Measurements from ENCODE around the gene GPC3.

DNA sequence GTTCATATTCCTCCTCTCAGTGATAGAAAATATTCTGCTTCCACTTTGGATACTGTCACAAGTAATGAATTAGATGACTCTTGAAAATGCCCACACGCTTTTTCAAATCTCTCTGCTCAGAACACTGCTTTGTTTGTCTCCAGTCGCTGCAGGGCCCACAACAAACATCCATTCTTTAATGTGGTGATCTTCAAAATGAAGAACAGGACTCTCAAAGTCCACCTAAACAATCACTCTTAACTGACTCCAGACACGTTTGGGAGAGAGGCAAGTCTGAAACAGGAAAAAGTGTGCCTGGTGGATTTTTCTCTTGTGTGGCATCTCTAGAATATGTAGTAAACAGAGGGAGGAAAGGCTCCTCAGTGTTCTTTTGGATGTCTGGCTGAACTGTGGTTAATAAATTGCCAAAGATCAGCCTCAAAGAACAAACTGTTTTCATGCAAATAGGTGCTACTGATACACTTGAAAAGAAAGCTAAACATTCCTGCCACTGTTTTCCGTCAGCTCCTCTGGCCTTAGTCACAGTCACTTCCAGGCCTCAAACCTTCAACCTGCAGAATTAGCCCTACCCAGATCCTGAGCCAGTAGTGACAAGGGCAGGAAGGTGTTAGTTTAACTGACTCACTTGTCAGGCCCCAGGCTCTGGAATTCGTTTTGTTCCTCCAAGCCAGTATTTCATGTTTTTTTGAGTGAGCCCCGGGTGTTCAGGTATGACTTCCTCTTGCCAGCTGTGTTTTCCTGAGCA lies 310.5 kb downstream of the GPC3 start:
- TF ChIP-seq ZNF138 (CRISPR knock-in tag; conservative IDR thresholded peaks at IDR 0.05) (no peak), ZNF263 (CRISPR knock-in tag; IDR thresholded peaks at IDR 0.05; ENCODE audit: low read depth) (no peak), CTCF (IDR thresholded peaks at IDR 0.05) (no peak), ESRRA (CRISPR knock-in tag; IDR thresholded peaks at IDR 0.05; ENCODE audit: borderline replicate concordance) (no peak), IRF2 (CRISPR knock-in tag; IDR thresholded peaks at IDR 0.05; ENCODE audit: borderline replicate concordance, low read depth) (no peak)
